GM19238 (cell line): ENCODE measurements around the gene SRD5A1.

Experiments
- DNase-seq: peaks from one replicate; pipeline ENCODE4 v3.0.0; 2011; ENCODE audit warnings: low spot score; ENCODE audit not compliant: insufficient read length

Gene SRD5A1, protein sequence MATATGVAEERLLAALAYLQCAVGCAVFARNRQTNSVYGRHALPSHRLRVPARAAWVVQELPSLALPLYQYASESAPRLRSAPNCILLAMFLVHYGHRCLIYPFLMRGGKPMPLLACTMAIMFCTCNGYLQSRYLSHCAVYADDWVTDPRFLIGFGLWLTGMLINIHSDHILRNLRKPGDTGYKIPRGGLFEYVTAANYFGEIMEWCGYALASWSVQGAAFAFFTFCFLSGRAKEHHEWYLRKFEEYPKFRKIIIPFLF

DNA sequence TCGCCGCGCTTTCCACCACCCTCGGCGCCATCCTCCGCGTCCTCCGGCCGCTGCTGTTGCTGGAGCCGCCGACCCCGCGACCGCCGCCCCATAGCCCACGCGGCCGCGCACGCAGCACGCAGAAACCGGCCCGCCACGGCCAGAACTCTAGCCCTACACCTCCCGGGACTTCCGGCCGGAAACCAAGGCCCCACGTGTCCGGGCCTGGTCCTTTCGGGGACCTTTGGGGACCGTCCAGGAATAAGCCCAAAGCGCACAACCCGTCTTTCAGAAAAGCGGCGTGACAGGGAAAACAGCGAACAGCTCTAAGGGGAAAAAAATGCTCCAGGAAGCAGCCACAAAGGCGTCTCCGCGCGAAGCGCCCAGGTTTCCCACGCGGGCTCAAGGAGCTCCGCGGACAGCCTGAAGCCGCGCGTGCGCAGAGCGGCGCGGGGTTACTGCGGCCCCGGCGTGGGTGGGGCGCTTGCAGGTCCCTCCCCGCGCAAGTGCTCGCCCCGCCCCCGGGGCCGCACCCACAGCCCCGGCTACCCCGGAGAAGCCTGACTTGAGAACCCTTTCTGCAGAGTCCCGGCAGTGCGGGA lies at the start of gene SRD5A1, which contains the start of gene NSUN2:
Gene SRD5A1, plus strand, starts transcription at position 553 of the 581 bp plus-strand sequence. CDS start 137 bp downstream, outside the sequence.
Gene NSUN2, minus strand, starts transcription at position 157 of the 581 bp plus-strand sequence. Its CDS starts 65 bp downstream, at position 92.
- peak; percentile 91 for DNase-seq

DNA sequence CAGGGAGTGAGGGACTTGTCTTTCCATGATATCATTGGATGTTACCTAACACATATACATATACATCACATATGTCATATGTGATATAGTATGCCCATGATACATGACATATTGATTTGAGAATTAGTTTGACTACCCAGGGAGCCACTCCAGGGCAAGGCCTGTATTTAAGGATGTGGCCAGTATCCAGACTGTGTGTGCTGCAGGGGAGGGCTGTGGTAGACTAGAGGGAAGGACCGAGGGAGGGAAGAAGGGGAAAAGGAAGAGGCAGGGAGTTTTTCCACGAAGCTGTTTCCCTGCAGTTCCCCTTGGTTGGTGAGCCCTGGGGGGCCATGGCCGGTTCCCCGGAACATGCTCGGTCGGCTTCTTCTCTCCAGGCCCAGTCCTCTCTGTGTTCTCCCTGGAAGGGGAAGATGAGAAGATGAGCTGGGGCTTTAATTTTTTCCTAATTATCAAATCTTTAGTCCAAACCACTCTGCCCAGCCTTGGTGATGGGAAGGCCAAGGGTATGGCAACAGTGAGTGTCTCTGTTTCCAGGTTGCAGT lies 49.1 kb upstream of the SRD5A1 start:
- no peak for DNase-seq

DNA sequence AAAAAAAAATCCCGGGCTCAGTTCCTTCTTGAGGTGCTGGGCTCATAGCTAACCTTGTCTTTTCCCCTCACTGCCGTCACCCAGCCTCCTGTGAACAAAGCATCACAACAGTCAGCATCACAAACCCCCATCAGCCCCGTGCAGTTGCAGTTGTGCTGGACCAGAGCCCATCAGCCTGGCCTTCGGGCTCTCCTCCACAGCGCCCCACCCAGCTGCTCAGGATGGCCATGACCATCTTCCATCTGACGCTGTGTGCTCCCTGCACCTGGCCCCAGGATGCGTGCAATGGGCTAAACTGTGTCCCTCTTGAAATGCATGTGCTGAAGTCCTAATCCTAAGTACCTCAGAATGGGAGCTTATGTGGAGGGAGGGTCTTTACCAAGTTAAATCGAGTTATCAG lies 48.5 kb upstream of the SRD5A1 start:
- DNase-seq: no peak

DNA sequence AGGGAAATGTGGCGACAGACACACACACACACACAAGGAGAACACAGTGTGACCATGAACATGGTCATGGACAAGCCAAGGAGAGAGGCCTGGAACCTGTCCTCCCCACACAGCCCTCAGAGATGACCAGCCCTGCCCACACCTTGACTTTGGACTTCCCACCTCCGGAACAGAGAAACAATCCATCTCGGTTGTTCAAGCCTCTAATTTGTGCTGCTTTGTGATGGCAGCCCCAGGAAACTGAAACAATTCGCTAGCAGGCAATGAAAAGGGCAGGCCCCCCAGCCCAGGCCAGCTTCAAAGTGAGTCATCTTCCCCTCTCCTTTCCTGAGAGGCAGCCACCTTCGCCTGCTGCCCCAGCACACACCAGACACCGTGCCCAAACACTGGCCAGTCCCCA lies 48.1 kb upstream of the SRD5A1 start:
- no peak for DNase-seq

DNA sequence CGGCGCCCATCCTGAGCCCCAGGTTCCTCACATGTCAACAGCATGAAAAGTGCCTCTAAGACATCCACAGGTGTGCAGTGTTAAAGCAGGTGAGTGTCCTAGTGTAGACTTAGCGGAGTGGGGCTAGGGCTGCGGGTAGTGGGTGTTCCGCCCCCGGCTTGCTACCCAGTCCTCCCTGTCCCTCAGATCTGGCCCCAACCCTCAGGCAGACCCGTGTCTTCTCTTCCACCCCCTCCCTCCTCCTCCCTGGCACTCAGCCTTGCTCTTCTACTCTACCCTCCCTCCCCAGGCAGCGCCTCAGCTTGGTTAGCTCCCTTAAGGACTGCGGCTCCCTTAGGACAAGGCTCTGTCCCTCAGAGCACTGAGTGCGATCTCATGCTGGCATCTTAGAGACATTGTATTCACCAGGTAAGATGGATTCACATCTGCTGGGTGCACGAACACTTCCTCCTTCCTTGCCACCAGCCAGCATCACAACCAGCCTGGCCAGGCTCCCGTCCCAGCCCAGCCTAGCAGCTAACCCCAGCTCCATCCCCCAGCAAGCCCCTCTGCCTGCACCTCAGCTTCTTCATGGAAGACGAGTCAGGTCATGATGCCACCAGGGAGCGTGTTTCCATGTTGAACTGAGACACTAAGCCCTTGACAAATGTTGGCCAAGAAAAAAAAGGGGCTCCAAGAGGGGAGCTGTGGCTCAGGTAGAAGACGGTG lies 47.1 kb upstream of the SRD5A1 start:
- no peak for DNase-seq

DNA sequence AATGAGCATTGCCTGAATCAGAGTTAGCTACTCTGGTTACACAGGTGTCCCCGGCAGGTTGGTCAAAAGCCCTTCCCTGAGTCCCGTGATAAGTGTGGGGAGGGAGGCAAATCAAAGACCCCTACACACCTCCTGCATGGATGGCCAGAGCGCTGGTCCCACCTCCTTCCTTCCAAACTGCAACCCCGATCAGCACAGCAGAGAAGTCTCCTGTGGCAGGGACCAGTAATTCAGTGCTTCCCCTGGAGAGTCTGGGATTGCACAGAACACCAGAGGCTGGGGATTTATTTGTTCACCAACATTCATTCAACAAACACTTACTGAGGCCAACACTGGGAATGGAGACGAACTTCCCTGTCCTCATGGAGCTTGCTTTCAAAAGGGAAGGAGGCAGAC lies 46.6 kb upstream of the SRD5A1 start:
- DNase-seq: no peak

DNA sequence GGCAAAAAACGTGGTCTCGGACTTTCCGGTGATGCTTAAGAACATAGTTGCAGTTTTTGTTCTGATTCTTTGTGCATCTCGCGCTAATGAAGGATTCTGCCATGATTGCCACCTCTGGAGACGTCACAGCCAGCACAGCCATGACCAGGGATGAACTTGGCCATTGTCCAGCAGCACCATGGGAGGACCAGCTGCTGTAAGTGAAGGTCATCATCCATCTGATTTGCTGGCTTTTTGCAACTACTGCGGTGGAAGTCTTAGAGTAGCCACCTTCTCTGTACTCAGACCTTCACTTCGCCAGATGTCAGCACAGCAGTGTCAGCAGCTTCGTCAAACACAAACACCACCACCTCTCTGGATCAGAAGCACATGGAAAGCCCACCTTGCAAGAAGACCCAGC lies 46.1 kb upstream of the SRD5A1 start:
- DNase-seq: no peak

DNA sequence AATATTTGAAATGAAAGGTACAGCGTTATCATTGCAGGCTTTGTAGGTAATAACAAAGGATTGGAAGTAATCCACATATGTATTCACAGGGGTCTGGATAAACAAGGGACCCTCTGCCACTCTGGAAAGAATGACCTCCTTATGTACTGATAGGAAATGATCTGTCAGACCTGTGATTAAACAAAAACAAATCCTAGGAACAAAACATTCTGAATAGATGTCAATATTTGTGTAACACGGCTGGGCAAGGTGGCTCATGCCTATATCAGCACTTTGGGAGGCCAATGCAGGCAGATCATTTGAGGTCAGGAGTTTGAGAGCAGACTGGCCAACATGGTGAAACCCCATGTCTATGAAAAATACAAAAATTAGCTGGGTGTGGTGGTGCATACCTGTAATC lies 42.7 kb upstream of the SRD5A1 start:
- DNase-seq: no peak

DNA sequence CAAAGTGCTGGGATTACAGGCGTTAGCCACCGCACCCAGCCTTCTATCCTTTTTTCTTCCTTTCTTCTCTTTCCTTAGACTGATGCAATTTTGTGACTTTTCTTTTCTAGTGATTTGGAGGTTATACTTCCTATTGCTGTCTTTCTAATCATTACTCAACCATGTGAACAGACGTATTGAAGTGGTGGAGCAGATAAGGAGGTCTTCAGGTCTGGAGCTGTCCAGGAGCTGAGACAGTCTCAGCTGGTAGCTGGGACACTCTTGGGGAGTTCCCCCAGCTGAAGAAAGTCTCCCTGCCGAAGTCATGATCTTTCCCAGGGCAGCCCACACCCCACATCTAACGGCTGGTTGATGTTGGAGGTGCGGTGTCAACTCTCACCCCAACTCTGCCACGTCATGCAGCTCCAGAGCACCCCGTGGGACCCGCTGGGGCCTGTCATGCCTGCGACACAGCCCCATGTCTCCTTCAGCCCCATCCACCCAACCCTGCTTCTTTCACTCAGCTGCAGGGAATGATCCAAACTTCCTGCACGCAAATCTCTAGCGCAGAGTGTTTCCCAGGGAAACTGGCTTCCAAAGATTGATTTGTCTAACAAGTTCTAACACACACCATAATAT lies 41.5 kb upstream of the SRD5A1 start:
- no peak for DNase-seq

DNA sequence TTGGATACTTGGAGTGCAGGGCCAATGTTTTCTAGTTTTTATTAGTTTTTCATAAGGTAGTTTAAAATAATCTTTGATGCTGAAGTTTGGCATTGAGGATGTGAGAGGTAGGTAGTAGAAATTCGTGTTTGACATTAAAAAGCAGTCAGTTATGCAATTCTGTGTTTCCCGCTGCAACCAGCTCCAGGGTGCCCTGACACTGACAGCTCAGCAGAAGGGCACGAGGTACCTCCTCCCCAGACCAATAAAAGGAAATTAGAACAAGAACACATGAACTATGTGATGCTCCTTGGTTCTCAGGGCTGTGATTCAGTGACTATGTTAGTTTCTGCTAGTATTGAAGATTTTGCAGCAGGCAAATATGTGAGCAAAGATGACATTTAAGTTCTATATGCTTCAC lies 40.6 kb upstream of the SRD5A1 start:
- DNase-seq: no peak

DNA sequence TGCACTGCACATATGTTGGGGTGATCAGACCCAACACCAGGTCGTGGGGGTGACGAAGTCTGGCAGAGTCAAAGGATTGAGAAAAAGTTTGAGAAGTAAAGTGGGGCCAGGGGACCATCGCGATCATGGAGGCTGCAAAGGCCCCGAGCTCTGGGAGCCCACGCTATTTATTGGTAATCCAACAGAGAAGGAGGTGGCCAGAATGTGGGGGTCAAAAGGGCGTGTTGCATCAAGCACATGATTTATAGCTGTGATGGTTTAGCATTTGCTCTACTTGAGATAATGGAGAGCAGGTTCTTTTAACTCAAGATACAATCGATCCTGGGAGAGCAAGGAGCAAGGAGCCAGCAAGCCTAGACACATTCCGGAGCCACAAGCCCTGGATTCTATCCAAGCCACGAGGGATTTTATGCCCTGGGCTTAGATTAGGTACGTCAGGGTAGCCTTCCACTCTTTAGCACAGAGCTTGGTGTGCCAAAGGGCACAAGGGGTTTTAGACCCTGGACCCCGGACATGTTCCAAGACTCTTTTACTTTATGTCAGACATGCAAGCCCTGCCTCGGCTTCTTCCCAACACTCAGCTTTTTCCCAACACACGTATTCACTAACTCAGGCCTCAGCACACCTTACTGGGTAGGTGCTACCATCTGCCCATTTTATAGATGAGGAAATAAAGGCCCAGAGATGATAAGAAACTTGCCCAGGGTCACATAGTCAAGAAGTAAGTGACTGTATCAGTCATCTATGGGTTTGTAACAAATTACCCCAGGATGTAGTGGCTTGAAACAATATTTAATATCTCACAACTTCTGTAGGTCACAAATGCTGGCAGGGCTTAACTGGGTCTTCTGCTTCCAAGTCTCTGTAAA lies 39.9 kb upstream of the SRD5A1 start:
- no peak for DNase-seq

DNA sequence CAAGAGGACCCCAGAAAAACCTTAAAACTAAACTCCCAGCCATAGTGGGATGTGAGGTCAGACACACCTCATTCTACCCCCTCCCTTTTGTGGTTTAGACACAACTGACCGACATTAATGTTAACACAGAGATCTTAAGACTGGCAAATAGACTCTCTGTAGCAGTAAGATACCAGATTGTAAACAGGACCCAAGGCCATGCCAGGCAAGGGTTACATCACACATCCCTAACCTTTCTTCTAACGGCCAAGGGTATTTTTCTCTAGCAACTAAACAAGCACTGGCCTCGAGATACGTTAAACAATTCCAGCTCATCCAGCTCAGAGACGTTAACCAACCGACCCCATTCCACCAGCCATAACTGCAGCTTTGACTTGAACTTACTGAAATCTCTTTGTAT lies 39.2 kb upstream of the SRD5A1 start:
- no peak for DNase-seq

DNA sequence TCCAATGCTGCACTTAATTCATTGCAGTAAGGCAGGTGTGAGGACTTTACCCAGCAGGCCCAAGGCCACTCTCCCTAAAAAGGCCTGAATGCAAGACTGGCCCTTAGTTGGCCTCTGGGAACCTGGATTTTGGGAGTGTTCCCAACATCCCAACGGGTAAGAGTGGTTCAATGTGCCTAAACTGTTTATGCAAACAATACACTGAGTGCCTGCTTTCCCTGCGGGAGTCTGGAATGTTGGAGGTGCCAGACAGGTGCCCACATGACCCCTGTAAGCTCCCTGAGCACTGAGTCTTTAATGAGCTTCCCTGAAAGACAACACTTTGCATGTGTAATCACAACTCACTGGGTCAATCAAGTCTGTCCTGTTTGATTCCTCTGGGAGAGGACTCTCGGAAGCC lies 37.8 kb upstream of the SRD5A1 start:
- no peak for DNase-seq

DNA sequence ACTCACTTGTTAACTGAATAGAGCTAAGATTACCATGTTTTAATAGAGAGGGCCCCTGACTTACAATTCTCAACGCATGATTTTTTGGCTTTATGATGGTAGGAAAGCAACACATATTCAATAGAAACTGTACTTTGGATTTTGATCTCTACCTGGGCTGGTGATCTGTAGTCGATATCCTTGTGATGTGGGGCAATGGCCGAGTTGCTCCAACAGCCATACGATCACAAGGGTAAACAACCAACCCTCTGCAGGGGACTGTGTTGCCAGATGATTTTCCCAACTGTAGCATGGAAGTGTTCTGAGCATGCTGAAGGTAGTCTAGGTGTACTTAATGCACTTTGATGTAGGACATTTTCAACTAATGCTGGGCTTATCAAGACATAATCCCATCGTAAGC lies 36.9 kb upstream of the SRD5A1 start:
- DNase-seq: no peak

DNA sequence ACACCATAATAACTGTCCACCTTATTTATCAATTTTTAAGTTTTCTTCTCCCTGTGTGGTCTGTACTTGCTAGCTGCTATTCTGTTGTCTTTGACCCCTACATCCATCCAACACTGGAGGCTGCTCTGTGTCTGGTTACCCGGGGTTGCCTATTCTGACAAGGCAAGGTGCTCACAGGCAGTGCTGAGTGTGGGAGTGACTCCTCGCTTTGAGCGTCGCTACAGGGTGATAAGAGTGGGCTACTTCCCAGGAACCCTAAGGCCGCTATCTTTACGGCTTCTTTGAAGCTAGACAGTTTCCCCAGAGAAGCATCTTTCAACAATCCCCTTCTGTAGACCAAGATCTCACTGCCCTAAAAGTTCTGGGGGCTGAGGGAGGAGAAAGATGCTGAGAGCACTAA lies 35.7 kb upstream of the SRD5A1 start:
- DNase-seq: no peak

DNA sequence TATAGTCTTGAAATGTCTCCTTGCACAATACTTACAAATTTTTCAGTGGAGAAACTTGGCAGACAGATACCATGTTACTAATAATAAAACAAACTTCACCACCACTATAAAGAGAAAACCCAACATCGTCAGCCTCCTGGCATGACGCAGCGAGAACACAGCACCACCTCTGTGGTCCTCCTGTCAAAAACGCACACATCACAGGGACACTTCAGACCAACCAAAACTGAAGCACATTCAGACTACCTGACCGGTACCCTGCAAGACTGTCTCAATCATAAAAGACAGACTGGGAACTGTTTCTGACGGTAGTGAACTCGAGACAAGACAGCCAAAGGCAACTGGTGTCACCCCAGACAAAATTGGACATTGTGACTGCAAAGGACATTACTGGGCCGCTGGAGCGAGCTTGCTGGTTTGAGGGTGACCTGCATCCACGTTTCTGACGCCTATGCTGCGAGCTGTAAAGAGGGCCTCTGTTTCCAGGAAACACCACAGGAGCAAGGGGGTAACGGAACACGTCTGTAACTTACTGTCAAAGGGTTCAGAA lies 34.8 kb upstream of the SRD5A1 start:
- DNase-seq: no peak

DNA sequence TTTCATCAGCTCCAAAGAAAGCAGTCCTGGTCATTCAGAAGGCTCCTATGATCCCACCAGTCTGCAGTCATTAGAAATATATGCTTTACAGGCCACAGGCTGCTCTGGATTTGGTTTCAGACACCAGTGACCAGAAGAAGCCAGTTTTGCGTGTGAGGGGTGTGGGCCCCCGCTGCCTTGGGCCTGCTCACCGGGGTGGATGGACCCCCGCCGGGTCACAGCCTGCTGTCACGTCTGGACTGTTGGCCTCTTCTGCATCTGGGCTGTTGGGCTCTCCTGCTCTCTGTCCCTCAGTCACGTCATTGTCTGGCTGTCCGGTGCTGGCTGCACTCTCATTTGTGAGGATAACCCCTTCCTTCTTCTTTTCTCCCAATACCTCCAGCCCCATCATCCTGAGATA lies 33.5 kb upstream of the SRD5A1 start:
- DNase-seq: no peak

DNA sequence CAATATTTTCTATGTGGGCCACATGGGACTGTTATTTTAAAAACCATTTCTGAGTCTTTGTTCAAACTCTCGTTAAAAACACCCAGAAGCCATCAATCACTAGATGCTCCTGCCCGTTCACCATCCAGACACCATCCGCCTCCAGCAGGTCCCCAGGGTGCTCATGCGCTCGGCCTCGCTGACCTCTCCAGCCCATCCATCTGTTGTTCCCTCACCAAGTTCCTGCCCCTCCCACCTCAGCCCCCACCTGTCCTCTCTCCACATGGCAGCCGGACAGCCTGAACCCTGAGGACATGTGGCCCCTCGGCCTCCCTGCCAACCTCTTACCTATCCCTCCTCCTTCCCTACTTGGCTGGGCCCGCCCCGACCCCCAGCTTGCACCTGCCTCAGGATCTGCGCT lies 32.0 kb upstream of the SRD5A1 start:
- DNase-seq: no peak

DNA sequence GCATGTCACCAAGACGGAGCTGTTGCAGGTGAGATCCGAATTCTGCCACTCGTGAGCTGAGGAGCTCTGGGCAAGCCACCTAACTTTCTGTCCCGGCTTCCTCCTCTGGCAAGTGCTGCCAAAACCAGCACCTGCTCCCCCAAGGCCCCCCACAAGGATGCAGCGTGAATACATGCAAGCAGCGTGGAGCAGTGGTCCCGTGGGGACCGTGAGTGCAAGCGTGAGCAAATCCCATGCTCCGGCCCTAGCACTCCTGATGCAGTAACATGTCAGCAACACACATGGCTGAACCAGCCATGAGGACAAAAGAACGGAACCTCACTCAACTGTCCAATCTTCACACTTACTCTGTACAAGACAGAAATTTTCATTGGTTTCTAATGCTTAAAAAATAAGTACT lies 31.4 kb upstream of the SRD5A1 start:
- no peak for DNase-seq

DNA sequence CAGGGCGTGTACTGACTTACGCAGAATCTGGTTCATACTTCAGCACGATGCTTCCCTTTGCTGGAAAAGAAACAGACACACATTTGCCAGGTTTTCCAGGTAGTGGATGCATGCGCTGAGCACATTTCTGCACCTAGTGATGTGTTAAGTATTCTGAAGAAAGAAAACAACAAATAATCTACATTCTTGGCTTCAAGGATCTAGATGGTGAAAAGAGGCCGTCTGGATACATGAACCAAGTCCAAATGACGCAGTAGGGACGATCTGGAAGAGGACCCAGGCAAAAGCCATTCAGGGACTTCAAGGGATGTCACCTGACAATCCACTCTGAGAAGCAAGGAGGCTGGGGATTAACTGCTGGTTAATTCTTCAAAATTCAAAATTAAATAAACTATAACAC lies 30.8 kb upstream of the SRD5A1 start:
- no peak for DNase-seq

DNA sequence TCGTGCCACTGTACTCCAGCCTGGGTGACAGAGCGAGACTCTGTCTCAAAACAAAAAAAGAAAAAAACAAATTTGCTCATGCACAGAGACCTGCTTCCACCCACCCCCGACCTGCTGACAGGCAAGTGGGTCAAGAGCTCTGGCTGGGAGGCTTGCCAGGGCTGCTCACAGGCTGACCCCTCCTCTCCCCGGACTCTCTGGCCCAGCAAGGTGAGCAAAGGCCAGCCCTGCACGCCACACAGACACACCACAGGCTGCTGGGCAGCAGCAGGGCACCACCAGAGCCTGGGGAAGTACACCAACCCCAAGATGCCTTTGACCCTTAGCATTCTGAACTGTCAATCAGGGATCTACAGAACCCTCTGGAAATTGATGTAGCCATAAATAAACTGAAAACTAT lies 29.6 kb upstream of the SRD5A1 start:
- no peak for DNase-seq
